Endothelial cell of umbilical vein (primary cell): Measurements from ENCODE around the gene MACROH2A1.

ENCODE experiments used
- EZH2 ChIP-seq: IDR thresholded peaks from 2 replicates; pipeline ENCODE4 v1.6.1; 2012; ENCODE audit warnings: borderline replicate concordance, low read depth, mild to moderate bottlenecking, moderate library complexity, low read length, inconsistent platforms; ENCODE audit not compliant: severe bottlenecking
- FOS ChIP-seq: IDR thresholded peaks from 2 replicates; pipeline ENCODE4 v1.6.1; 2011; ENCODE audit warnings: mild to moderate bottlenecking, low read length, moderate library complexity, borderline replicate concordance; ENCODE audit not compliant: insufficient read depth
- GATA2 ChIP-seq: IDR thresholded peaks from 2 replicates; pipeline ENCODE4 v1.7.0; 2011; ENCODE audit warnings: low read depth, mild to moderate bottlenecking, moderate library complexity, mixed read lengths, low read length; ENCODE audit not compliant: insufficient read length, insufficient read depth
- JUN ChIP-seq: IDR thresholded peaks from 2 replicates; pipeline ENCODE4 v1.6.1; 2011; ENCODE audit warnings: borderline replicate concordance, low read depth; ENCODE audit not compliant: insufficient read length, insufficient read depth
- MYC ChIP-seq: IDR thresholded peaks from one replicate; pipeline ENCODE4 v1.6.1; 2011; ENCODE audit warnings: mild to moderate bottlenecking, low read depth, low read length
- POLR2A ChIP-seq: IDR thresholded peaks from 2 replicates; pipeline ENCODE4 v1.6.1; 2012; ENCODE audit warnings: low read depth, mild to moderate bottlenecking, control low read depth, low read length
- POLR2AphosphoS5 ChIP-seq: IDR thresholded peaks from 2 replicates; pipeline ENCODE4 v1.6.1; 2012; ENCODE audit warnings: low read depth, mild to moderate bottlenecking, control low read depth, low read length, moderate library complexity; ENCODE audit not compliant: insufficient read depth
- TF ChIP-seq, protein P1 (sequence below), 2 donors: IDR thresholded peaks; 1 replicate in 1 of 2; 2 replicates in 1 of 2; pipeline ENCODE4 v1.5.1; 2011; ENCODE audit warnings: low read length in 2 of 2, mild to moderate bottlenecking in 2 of 2, moderate library complexity in 2 of 2, control low read depth in 1 of 2, inconsistent platforms in 1 of 2, low read depth in 1 of 2; ENCODE audit not compliant: insufficient read depth in 1 of 2; ENCODE audit errors: extremely low read depth in 1 of 2
- TF ChIP-seq, protein P2 (sequence below): IDR thresholded peaks from 2 replicates; pipeline ENCODE4 v1.6.1; 2011; ENCODE audit not compliant: insufficient read depth, insufficient read length

DNA sequence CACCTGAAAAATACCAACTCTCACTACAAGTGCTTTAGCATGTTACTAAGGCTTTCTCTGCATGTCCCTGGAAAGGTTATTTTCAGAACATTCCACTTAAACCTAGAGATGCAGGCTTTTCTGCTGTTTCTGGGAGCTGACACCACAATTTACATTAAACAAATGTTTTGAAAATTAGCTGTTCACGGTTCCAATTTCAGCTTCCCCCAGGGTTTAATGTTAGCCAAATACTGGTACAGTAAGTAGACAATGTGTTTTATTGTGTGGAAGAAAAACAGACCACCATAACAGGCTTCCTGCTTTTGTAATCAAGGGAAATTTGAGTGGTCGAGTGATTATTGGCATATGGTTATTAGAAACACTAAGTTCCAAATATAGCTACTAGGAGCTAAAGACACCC, 32.0 kb downstream of the MACROH2A1 start:
- TF ChIP-seq, protein P1, sequence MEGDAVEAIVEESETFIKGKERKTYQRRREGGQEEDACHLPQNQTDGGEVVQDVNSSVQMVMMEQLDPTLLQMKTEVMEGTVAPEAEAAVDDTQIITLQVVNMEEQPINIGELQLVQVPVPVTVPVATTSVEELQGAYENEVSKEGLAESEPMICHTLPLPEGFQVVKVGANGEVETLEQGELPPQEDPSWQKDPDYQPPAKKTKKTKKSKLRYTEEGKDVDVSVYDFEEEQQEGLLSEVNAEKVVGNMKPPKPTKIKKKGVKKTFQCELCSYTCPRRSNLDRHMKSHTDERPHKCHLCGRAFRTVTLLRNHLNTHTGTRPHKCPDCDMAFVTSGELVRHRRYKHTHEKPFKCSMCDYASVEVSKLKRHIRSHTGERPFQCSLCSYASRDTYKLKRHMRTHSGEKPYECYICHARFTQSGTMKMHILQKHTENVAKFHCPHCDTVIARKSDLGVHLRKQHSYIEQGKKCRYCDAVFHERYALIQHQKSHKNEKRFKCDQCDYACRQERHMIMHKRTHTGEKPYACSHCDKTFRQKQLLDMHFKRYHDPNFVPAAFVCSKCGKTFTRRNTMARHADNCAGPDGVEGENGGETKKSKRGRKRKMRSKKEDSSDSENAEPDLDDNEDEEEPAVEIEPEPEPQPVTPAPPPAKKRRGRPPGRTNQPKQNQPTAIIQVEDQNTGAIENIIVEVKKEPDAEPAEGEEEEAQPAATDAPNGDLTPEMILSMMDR (IDR thresholded peaks at IDR 0.05; ENCODE audit: extremely low read depth in 1 of 2, insufficient read depth in 1 of 2, low read depth in 1 of 2, low read length in 2 of 2), result no peak
- TF ChIP-seq POLR2A, result no peak
- TF ChIP-seq EZH2, result no peak
- TF ChIP-seq FOS, result no peak
- TF ChIP-seq MYC, result no peak
- TF ChIP-seq, protein P2, sequence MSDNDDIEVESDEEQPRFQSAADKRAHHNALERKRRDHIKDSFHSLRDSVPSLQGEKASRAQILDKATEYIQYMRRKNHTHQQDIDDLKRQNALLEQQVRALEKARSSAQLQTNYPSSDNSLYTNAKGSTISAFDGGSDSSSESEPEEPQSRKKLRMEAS, result no peak
- TF ChIP-seq POLR2AphosphoS5, result no peak
- no peak for TF ChIP-seq JUN
- TF ChIP-seq GATA2, result no peak
